ENCODE data around the gene RAD51B.
"Not testable (repeated sequence)": the region's sequence is repeated elsewhere in the genome, so short reads cannot be mapped to it uniquely, and the experiment has no call there.

The RAD51B gene

DNA sequence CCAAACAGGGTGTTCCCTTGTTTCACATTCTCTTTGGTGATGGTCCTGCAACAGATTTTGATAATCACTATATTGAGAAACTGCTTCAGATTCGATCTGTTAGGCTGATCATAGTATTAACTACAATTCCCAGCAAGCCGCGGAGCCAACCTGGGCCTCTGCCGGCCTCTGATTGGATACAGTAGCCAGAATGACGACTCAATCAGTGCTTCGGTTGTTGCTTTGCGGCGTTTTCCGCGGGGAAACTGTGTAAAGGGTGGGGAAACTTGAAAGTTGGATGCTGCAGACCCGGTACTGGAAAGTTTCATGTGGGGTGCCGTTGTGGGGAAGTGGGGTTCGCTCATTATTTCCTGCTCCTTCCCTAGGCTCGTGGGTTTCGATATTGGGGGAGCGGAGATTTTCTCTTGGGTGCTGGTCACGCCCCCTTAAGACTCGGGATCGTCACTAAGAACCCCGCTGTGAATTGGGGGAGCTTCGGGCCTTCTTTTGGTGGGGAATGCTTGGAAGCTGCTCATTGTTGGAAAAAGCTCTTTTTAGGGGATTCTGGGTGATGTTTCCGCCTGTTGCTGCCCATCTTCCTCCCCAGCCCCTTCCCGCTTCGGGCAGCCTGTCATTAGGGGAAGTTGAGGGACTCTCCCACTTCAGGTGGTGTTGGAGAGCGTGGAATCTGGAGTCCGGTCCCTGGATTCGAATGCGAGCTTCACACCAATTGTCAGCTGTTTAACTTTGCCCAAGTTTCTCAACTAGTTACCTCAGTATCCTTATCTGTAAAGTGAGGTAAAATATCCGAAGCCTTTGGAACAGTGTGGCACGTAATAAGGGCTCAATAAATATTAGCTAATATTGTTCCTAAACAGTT, at the start of gene RAD51B:
RAD51B (plus strand) TSS at position 217 of the 859 bp plus-strand sequence.
- DNase-seq: peak; percentile 86 to 93

DNA sequence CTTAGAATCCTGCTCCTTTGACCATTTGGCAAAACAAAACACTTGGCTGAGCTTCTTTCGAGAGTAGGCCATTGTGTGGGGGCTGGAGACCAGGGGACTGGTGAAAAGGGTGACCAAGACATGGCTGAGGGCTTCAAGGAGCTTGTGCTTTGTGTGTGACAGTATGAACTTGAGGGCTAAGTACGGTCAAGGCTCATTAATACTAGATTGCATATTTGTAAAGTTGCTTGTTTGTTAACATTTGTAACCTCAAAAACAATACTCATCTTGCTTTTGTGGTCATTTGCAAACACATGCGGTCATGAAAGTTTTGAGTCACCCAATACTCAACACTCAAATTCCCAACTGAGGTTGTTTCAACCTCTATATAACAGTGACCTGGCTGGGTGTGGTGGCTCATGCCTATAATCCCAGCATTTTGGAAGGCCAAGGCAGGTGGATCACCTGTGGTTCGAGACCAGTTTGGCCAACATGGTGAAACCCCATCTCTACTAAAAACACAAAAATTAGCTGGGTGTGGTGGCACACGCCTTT, 45.7 kb upstream of the RAD51B start:
- no peak for DNase-seq

DNA sequence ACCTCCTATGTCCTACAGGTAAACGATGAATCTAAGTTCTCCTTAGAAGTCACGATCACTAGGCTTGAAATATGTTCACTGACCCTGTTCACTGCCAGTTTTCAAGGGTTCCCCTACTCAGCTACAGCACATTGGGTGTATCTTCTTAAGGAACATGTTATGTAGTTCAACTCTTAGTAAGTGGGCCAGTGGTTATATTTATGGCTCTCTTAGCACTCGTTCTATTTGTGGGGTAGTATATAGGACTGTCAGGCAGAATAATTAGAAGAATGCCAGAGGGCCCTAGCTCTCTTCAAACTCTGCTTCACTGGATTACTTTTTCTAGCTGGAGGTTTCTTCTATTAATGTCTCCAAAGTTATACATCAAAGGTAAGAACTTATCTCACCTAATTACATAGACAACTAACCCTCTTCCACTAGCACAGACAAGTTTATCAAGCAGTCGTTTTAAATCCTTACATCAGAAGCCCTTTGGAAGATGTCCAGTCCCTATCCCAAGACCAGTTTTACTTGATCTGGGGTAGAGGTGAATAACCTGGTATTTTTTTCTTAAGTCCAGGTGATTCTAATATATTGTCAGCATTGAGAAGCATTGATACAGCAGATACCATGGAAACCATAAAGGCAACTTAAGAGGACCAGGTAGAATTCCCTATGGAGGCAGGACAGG, 42.8 kb upstream of the RAD51B start:
- DNase-seq: no peak

DNA sequence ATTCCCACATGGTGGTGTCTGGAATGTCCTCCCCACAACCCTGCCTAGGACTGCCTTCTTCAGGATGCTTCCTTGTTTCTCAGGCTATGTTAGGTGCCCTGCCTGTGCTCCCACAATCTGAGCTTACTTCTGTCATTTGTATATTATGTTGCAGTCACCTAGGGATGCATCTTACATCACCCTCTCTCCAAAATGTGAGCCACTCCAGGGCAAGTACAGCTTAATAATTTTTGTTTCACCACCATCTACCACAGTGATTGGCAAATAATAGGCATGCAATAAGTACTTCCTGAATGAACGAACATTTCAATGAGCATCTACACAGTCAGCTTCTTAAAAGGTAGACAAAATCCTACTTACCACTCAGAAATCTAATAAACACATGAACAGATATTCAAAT, 40.8 kb upstream of the RAD51B start:
- no peak for DNase-seq

DNA sequence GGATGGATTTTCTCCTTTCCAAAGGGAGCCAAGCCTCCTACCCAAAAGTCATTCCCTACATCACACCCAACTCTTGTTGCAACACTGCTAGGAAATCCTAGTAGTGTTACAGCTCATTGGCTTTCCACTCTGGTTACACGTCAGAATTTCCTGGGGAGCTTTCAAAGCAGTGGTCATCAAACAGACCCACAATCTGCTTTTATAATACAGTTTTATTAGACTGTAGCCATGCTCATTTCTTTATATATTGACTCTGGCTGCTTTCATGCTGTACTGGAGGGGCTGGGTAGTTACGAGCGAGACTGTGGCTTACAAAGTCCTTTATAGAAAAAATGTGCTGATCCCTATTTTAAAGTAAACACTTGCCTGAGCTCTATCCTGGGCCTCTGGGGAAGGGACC, 37.5 kb upstream of the RAD51B start:
- no peak for DNase-seq

DNA sequence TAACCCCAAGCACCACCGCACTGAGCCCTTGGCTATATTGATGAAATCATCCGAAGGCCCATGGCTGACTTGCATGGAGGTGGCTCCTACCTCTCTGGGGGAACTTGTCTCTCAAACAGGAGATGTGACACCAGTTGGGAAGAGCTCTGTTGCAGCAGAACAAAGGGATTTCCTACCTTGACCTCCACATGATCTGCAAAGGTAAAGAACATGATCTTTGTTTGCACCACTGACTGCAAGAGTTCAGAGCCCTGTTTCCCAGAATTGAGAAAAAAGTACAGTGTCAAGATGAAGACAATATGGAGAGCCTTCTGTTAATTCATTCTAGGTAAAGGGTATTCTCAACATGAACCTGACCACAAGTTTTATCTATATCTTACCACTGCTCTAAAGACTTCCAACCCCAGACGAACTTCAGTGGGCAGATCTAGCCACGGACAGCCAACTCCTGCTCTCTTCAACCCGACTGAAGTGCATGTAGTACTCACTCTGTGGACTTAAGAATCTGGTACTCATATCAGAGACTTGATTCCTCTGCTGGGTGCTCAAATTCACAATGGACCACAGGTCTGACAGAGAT, 35.2 kb upstream of the RAD51B start:
- DNase-seq: no peak

DNA sequence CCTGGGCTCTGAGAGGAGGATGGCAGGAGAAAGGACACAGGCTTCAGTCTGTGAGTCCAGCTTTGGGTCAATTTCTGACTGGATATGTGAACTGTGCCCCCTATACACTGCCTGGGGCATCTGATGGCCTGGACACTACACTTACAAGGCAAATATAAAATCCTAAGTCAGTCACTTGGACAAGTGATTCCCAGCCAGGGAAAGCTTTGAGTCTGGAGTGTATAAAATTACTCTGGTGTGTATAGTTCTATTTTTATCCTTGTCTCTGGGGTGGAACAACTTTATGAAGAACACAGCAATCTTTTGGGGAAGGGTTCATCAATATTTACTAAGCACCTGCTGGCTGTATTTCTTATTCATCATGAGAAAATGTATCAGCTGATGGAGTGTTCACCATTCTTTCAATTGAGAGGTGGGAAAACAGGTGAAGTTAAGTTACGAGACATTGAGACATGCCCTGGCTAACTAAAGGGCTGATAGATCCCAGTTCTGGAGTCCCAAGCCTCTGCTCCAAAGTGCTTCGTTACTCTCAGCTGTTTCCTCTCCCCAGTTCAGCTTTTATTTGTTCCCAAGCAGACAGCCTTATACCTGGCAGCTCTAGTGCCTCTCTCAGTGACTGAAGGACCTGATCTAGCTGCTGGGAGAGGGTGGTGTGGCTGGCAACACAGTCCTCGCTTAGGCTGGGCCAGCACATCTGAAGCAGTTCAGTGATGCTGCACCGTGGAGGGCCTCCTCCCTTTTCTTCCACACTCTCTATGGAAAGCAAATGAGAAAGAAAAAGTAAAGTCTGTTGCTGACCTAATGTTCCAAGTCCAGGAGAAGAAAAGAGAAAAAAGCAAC, 34.1 kb upstream of the RAD51B start:
- DNase-seq: no peak

DNA sequence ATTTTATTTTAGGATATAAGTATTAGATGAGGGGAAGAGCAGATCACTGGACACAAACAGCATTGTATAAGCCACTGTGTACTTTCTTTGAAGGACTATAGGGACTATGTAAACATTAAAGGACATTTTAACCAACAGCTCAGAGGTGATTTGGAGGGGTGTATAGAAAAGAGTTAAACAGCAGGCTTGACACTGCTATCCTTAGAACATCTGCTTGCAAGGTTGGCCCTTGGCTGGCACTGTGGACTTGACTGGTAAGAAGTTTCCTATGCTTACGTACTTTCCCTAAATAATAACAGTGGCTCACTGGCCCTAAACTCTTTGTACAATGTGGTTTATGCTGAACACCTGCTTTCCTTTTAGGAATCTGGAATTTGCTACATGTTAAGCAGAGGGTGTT, 31.9 kb upstream of the RAD51B start:
- no peak for DNase-seq

DNA sequence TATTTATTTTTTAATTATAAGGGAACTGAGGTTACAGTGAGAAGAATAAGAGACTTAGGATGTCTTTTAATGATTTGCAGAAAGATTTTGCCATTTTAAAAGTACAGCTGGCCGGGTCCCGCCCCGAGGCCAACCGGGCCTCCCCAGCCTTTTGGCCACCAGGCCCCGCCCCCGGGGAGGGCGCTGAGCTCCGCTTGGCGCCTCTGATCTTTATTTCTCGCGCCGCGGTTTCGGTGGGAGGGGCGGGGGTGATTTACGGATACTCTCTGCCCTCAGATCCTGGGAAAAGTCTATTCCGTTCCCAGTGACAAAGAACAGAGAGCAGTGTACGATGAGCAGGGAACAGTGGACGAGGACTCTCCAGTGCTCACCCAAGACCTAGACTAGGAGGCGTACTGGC, 20.8 kb upstream of the RAD51B start:
- DNase-seq: no peak

DNA sequence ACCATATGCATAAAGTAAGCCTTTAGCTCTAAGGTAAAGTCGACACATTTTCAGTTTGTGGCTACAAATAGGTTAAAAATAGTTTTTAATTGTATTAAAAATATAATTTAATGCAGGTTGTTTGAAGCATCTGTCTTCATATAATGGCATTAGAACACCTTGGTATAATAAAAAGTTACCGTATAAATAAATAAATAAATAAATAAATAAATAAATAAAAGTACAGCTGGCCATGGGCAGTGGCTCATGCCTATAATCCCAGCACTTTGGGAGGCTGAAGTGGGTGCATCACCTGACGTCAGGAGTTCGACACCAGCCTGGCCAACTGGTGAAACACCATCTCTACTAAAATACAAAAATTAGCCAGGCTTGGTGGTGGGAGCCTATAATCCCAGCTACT, 18.8 kb upstream of the RAD51B start:
- DNase-seq: no peak

DNA sequence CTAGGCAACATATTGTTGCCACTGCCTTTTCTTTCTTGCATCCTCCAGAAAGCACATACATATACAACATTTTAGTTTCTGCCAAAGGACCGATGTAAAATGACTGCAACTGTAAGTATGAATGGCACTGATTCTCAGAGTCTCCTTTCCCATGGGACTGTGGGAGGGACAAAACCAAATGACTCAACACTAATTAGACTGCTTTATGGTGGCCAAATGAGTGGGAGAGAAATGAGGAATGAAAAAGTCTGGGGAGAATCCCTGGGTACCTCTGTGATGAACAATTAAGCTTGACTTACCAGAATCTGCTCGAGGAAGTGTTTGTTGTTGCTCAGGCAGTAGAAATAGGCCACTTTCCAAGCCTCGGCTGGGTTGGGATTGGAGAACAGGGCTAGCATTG, 13.3 kb upstream of the RAD51B start:
- DNase-seq: no peak

DNA sequence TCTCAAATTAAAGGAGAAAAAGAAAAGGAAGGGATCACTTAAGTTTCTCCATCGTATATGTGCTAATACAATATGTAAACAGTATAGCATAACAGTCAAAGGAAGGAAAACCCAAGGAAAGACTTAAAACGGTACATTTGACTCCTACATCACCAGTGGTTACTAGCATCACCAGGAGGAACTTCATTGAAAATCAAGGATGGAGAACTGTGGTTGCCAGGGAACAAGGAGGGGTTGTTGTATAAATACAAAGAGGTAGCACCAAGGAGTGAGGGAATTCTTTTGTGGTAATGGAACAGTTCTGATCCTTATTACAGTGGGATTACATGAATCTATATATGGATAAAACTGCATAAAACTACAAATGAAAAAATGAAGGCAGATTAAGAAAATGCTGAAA, 4.8 kb upstream of the RAD51B start:
- DNase-seq: no peak

DNA sequence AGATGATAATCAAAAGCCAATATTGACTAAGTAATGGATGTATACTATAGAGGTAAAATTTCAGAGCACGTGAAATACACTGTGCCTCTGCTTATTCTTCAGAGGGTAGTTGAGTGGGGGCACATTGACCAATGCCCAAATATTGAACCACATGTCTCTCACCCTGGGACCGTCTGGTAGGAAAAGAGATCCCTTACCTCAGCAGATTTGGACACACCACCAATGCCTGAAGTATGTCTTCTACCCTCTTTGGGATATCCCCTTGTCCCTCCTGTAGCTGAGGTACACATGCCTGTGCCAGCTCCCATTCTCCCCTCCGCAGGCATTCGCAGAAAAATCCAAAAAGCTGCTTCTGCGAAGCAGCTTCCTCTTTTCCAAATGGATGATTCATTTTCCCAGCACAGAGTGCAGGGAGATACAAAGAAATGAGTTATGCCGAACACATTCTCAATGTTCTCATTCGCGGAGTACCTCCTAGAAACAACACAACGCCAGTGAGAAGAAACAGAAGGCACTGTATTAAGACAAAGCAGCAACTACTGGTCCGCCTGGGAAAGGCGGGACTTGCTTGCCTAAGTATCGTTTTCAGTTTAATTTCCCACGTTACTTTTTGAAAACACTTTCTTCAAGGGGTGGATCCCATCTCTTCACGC, 3.9 kb upstream of the RAD51B start:
- DNase-seq: peak; percentile 16 to 50

DNA sequence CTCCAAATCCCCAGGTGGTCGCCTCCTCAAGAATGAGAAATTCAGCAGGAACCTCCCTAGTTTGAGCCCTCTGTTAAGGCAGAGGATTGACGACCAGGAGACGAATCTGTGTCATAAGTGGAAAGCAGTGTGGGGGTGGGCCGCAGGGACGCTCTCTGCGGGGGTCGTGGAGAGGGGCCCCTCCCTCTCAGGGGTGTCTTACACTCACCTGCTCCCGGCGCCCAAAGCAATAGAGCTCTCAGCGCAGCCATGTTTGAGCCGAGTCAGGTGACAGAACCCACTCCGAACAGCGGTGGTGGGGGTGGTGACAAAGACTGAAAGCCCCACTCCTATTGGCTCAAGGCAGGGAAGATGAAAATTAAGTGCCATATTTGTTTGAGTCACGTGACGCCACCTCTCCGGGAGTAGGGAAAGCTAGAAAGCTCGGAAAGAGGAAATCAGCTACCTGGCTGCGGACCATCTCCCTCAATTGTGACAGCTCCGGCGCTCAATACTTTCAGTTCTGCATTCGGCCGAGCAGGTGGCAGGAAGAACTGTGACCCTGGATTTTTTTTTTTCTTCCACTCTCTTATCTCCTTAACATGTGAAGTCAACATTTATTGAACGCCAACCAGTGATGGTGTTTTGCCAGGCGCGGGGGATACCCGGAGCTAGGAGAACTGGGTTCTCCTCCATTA, 3.1 kb upstream of the RAD51B start, which contains the start of gene ZFYVE26:
ZFYVE26 (minus strand) TSS at position 265 of the 677 bp plus-strand sequence. CDS start 627 bp downstream, outside the sequence.
- peak; percentile 88 to 93 for DNase-seq

DNA sequence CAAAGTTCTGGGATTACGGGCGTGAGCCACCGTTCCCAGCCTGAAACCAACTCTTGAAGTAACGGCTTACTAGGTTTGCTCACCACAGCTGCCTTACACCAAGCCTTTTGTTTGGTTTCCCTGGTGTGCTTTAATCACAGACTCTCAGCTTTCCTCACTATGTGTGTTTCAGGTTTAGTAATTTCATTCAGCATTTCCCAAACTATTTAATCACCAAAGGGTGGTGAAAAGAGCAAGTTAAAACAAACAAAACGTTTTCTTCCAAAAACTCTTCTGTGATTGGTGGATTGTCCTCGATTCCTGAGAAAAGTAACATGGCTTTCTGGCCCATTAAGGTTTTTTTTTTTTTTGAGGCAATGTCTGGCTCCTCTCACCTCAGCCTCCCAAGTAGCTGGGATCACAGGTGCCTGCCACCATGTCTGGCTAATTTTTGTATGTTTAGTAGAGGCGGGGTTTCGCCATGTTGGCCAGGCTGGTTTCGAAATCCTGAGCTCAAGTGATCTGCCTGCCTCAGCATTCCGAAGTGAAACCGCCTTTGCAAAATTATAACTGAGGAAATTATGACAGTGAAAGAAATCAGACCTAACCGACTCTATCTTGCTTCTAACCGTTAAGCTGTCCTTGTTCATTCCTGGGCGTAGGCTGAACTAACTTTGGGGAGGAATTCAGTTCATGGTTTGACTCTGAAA, 1.7 kb upstream of the RAD51B start:
- DNase-seq: no peak

DNA sequence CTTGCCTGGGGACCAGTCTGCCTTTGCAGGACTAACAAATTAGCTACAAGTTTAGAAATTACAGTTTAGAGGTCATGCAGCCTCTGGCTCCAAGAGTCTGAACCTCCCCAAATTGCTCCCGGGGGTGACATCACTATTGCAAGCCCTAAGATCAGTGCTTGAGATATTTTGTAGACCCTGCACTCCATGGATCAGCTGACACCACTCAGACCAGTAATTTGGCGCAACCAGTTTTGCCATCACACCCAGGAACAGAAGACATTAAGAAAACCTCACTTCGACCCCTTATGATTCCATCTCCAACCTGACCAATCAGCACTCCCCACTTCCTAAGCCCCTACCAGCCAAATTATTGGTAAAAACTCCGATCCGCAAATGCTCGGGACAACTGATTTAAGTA, 1.1 kb upstream of the RAD51B start:
- not testable (repeated sequence) for DNase-seq

DNA sequence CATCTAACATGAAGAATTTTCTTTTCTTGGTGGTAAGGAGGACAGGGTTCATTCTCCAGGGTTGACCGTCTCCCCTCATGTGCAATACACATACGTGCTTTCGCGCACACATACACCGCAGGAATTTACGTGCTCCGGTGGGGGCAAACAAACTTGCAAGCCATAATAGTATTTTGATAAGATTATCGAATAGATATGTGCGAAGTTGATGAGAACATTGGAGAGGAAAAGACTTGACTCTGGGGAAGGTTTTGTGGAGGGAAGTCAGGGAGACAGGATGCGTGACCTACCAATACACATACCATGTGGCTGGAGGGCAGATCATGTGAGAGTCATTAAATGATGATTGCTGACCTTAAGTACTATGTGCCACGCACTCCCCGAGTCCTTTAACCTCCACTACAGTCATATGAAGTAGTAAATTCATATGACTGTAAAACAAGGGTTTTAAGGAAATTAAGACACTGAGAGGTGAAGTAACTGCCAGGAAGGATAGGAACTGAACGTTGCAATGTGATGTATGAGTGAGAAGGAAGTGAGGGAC, 921 bp downstream of the RAD51B start:
- DNase-seq: peak in 1 of 2 donors; percentile 13

DNA sequence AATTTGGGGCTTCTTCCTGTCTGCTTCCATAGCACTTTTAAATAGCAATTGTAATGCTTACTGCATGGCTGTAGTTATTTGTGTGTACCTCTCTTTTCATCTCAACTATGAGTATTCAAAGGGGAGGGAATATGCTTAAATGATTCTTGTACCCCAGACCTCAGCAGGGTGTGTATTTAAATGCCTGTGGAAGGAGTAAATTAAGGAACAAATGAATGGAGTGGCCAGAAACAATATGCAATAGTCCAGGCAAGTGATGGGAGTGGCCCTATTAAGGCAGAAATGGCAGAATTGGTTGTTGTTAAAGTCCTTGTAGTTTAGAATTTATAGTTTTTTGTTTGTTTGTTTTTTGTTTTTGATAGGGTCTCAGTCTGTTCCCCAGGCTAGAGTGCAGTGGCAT, 1.5 kb downstream of the RAD51B start:
- DNase-seq: no peak

DNA sequence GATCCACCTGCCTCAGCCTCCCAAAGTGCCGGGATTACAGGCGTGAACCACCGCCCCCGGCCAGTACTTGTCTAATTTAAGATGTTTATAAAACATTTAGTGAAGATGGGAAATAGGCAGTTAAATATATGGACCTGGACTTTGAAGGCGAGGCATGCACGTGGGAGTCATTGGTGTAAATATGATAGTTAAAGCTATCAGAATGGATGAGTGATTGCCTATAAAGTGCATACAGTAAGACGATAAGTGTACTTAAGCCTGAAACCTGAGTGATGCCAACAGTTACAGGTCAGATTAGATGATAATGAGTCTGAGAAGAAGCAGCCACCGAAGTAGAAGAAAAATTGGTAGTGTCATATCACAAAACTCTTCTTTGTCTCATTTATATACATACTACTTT, 11.5 kb downstream of the RAD51B start:
- DNase-seq: no peak

DNA sequence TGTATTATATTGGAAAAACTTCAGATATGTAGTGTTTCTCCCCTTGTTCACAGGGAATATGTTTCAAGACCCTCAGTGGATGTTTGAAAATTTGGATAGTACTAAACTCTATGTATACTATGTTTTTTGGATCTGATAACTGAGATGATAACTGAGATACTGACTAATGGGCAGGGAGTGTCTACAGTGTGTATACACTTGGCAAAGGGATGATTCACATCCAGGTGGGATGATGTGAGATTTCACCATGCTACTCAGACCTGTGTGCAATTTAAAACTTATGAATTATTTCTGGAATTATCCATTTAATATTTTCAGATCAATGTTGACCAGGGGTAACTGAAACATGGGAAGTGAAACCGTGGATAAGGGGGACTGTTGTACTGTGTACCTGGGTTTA, 13.8 kb downstream of the RAD51B start:
- DNase-seq: no peak

DNA sequence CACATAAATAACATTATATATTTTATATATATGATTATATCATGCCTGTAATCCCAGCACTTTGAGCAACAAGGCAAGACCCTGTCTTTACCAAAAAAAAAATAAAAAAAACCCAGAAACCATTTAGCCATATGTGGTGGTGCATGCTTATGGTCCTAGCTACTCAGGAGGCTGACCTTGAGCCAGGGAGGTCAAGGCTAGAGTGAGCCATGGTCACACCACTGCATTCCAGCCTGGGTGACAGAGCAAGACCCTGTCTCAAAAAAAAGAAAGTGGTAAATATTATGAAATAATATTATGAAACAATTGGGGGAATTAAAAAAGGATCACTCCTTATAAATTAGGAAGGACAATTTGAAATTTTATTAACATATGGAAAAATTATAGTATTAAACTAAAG, 16.0 kb downstream of the RAD51B start:
- no peak for DNase-seq
